CD4-positive, alpha-beta T cell (primary cell): ENCODE results near the gene ODF4. TPM values are rescaled to one million over a fixed set of nuclear protein-coding genes. Genes with fewer than 3 reads are reported as not detected.

Experiments
- ATAC-seq: fragments of 200-7000 bp; cut with Tn5 transposase; one replicate; pipeline ENCODE4 v1.10.0; 2022; ENCODE audit warnings: mild to moderate bottlenecking; ENCODE audit not compliant: poor library complexity
- CTCF ChIA-PET: fragments of 350-600 bp; sonication (Branson Sonifier 250); formaldehyde crosslinking; loops from one replicate; lab custom pipeline; 2021; ENCODE audit warnings: antibody characterized with exemption, inconsistent platforms; lab: Charles Lee
- POLR2A ChIA-PET: fragments of 350-600 bp; sonication (Branson Sonifier 250); formaldehyde crosslinking; loops from one replicate; lab custom pipeline; 2021; ENCODE audit warnings: antibody characterized with exemption, inconsistent platforms; lab: Charles Lee
- DNase-seq, 14 experiments: peaks; one replicate each; pipeline ENCODE4 v3.0.0-alpha.2; 2013 to 2020; ENCODE audit warnings: mixed read lengths in 2 of 14
- H3K27ac ChIP-seq, 2 donors: one replicate each; pipeline versions ENCODE4 v1.5.1 to v1.7.0; 2013; ENCODE audit warnings: low read length in 2 of 2, low read depth in 1 of 2, mild to moderate bottlenecking in 1 of 2
- H3K27me3 ChIP-seq, 2 experiments: 1 replicate in 1 of 2; 2 replicates in 1 of 2; pipeline versions ENCODE4 v1.6.1 to v1.7.0; 2013; ENCODE audit warnings: low read length in 2 of 2, control low read depth in 1 of 2, mild to moderate bottlenecking in 1 of 2, moderate library complexity in 1 of 2; ENCODE audit not compliant: insufficient read depth in 2 of 2, control insufficient read depth in 1 of 2
- H3K36me3 ChIP-seq: one replicate; pipeline ENCODE4 v1.6.1; 2013; ENCODE audit warnings: low read length, control low read depth; ENCODE audit not compliant: insufficient read depth
- H3K4me1 ChIP-seq: one replicate; pipeline ENCODE4 v1.6.1; 2013; ENCODE audit warnings: low read length, control low read depth; ENCODE audit not compliant: insufficient read depth
- H3K4me3 ChIP-seq: one replicate; pipeline ENCODE4 v1.5.1; 2013; ENCODE audit warnings: mild to moderate bottlenecking, low read length, moderate library complexity
- H3K9me3 ChIP-seq, 2 experiments: 1 replicate in 1 of 2; 2 replicates in 1 of 2; pipeline versions ENCODE4 v1.6.1 to v1.7.0; 2013; ENCODE audit warnings: low read length in 2 of 2, mild to moderate bottlenecking in 2 of 2, control low read depth in 1 of 2, moderate library complexity in 1 of 2; ENCODE audit not compliant: control insufficient read depth in 1 of 2, insufficient read depth in 1 of 2
- H3K27ac Mint-ChIP-seq: one replicate; pipeline ENCODE4 v1.8.0; 2020; ENCODE audit warnings: mixed read lengths
- H3K27me3 Mint-ChIP-seq: one replicate; pipeline ENCODE4 v1.8.0; 2021; ENCODE audit warnings: mixed read lengths
- H3K36me3 Mint-ChIP-seq: one replicate; pipeline ENCODE4 v1.8.0; 2021; ENCODE audit warnings: low read depth, mixed read lengths
- H3K4me1 Mint-ChIP-seq: one replicate; pipeline ENCODE4 v1.8.0; 2021; ENCODE audit warnings: low read depth, mixed read lengths
- H3K4me3 Mint-ChIP-seq: one replicate; pipeline ENCODE4 v1.8.0; 2020; ENCODE audit warnings: mild to moderate bottlenecking, mixed read lengths
- H3K9me3 Mint-ChIP-seq: one replicate; pipeline ENCODE4 v1.8.0; 2020; ENCODE audit warnings: mixed read lengths
- CTCF ChIP-seq: fragments of 200-600 bp; IDR thresholded peaks from one replicate; pipeline ENCODE4 v1.8.0; 2022; ENCODE audit warnings: antibody characterized with exemption, mild to moderate bottlenecking
- intact Hi-C, 2 experiments: fragments of 100-400 bp; cut with DNase I in 1 of 2; cut with micrococcal nuclease in 1 of 2; formaldehyde crosslinking; loops; one replicate each; pipeline versions ENCODE4 v1.15.1 to v1.9.0; 2023 to 2025; cut with DNase I, micrococcal nuclease
- total RNA-seq, 174 experiments: library from RNA in 2 of 174; stranded (reverse) in 2 of 174; gene quantifications; one replicate each; pipeline ENCODE4 v1.2.3 and lab custom pipeline; 2021 to 2026

Gene ODF4
- total RNA-seq, 2 experiments from 2014 or later: not detected

DNA sequence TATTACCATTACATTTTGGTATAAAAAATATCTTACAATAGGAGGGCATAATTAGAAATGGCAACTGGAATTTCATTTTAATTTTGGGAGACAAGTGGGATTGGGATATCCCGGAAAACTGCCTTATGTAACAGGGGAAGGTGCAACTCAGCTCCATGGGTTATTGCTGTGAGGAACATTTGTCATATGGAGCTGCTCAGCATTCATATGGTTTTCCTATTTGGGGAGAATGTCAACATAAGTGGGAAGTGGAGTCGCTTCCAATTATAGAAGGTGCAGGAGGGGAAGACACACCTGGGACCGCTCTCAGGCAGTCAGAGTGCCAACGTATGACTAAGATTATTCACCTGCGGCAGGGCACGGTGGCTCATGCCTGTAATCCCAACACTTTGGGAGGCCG lies 10.7 kb downstream of the ODF4 start:
- no peak for TF ChIP-seq CTCF
- intact Hi-C loops: no loop called here
- no peaks in the 10 kb centered on the region for H3K9me3 ChIP-seq
- no peak overlapping the region for H3K27ac ChIP-seq
- H3K4me3 ChIP-seq: no peak overlapping the region
- Mint-ChIP-seq H3K27ac (no peak overlapping the region), H3K36me3 (no peaks in the 10 kb centered on the region), H3K9me3 (no peaks in the 10 kb centered on the region), H3K27me3 (peaks cover 27% of the 10 kb centered on the region), H3K4me3 (no peak overlapping the region), H3K4me1 (no peaks in the 10 kb centered on the region)
- ChIA-PET CTCF (no interaction called here), POLR2A (no interaction called here)
- ATAC-seq (no peak), DNase-seq (no peak)
- H3K36me3 ChIP-seq: no peaks in the 10 kb centered on the region
- H3K27me3 ChIP-seq: peaks cover 0 to 10% of the 10 kb centered on the region in 2 experiments
- no peaks in the 10 kb centered on the region for H3K4me1 ChIP-seq

GRCh38 chr17:8353736-8354135 lies 14.1 kb downstream of the ODF4 start:
- Mint-ChIP-seq H3K4me1 (no peaks in the 10 kb centered on the region), H3K27ac (no peak overlapping the region), H3K36me3 (no peaks in the 10 kb centered on the region), H3K9me3 (no peaks in the 10 kb centered on the region), H3K4me3 (no peak overlapping the region), H3K27me3 (peaks cover 5% of the 10 kb centered on the region)
- intact Hi-C loops: no loop called here
- Histone ChIP-seq H3K27ac (no peak overlapping the region), H3K27me3 (no peaks in the 10 kb centered on the region), H3K36me3 (no peaks in the 10 kb centered on the region), H3K4me1 (no peaks in the 10 kb centered on the region), H3K4me3 (no peak overlapping the region), H3K9me3 (no peaks in the 10 kb centered on the region)
- ChIA-PET POLR2A (no interaction called here), CTCF (no interaction called here)
- TF ChIP-seq CTCF: no peak
- DNase-seq (no peak), ATAC-seq (no peak)

- no peaks in the 10 kb centered on the region for H3K9me3 ChIP-seq
- ATAC-seq (no peak), DNase-seq (no peak)
- H3K27me3 Mint-ChIP-seq: peaks cover 5% of the 10 kb centered on the region
- H3K27ac ChIP-seq: no peak overlapping the region
- ChIA-PET CTCF (no interaction called here), POLR2A (no interaction called here)
- no peaks in the 10 kb centered on the region for H3K4me1 ChIP-seq
- H3K36me3 Mint-ChIP-seq: no peaks in the 10 kb centered on the region
- no peak overlapping the region for H3K4me3 ChIP-seq
- intact Hi-C loops: no loop called here
- no peaks in the 10 kb centered on the region for H3K36me3 ChIP-seq
- H3K27ac Mint-ChIP-seq: no peak overlapping the region
- no peak overlapping the region for H3K4me3 Mint-ChIP-seq
- H3K9me3 Mint-ChIP-seq: no peaks in the 10 kb centered on the region
- TF ChIP-seq CTCF: no peak
- H3K4me1 Mint-ChIP-seq: peaks cover 1% of the 10 kb centered on the region
- H3K27me3 ChIP-seq: no peaks in the 10 kb centered on the region
Observed at GRCh38 chr17:8354236-8354635, 14.6 kb downstream of the ODF4 start.
